NAMALWA (cell line): ENCODE results near the gene OTOGL.
A peak's percentile ranks its signal among the peaks of the same experiment; 100 is the strongest.

Experiments used
- DNase-seq: peaks from one replicate; pipeline ENCODE4 v3.0.0-alpha.2; 2015; ENCODE audit warnings: low spot score

Gene OTOGL, protein sequence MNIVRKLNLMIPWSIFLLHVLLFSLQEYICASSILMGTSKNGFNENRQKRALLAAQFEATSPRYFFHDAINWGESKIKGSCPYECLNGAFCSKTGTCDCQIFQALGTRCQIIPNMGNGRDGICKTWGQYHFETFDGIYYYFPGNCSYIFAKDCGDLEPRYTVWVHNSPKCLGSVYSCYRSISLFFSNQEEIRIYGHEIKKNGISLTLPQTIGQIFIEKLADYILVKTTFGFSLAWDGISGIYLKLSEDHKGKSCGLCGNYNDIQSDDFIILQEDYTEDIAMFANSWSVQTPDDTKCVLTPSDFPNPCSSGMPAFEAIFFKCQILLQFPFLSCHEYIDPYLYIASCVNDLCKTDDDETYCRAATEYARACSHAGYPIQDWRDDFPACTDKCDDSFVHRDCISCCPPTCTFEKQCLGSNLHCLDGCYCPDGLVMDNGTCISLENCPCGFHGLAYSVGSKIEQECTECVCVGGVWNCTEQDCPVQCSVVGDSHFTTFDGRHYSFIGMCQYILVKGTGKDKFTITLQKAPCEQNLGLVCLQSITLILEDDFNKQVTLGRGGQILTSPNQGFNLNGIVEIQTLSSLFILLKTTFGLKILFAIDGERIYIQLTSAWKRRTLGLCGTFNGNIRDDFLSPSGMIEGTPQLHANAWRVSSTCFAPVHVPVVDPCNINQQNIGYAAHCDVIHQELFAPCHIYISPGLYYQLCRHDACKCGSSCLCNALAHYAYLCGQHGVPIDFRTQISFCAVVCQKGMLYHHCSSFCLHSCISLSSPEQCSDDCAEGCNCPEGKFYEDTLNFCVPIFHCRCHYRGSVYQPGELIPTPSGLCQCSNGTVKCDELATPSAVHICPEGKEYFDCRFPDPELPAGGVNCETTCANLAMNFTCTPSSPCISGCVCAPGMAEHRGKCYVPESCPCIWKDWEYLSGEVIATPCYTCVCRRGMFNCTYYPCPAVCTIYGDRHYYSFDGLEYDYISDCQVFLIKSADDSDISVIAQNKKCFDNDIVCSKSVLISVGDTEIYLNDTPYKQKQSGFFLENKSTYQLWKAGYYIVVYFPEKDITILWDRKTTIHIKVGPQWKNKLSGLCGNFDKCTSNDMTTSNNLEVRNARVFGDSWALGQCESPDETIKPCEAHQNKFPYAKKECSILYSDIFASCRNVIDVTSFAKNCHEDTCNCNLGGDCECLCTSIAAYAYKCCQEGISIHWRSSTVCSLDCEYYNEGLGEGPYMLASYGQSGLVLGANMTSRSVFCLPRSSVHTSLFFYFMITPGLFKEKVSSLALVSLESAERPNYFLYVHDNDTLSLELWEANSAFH (N-terminal part only)

DNA sequence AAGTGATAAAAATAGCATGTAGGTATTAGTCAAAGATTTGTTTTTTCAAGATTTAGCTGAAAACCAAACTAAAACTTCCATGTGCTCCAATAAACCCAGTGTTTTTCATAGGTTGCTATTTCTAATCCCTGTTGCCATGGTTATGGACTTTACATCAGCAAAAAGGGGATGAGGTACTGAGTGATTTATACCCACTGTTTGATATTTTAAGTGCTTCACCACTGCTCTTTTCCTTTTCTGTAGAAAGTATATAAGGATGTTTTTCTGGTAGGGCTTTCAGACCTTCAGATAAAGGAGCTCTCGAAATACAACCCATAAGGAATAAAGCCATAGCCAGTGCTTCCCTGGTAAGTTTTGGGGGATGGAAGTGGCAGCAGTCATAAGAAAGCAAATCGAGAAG lies at the start of gene OTOGL:
TSS of gene OTOGL (plus strand) at position 279 of the 400 bp plus-strand sequence. CDS start 109,895 bp downstream, outside the sequence.
- no peak for DNase-seq

DNA sequence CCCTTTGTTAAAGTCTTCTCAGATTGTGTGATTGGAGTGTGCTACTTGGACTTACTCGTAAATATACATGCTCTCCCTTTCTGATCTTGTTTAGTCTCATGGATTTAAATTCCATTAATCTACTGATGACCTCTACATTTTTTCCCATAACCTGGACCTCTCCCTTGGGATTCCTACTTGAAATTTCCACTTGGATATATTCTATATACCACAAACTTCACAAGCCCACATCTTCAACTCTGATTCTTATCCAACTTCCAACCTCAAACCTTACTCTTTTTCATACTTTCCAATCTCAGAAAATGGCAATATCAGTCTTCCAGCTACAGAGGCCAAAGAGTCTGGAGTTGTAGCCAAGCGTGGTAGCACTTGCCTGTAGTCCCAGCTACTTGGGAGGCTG lies 49.1 kb upstream of the OTOGL start:
- DNase-seq, result no peak

DNA sequence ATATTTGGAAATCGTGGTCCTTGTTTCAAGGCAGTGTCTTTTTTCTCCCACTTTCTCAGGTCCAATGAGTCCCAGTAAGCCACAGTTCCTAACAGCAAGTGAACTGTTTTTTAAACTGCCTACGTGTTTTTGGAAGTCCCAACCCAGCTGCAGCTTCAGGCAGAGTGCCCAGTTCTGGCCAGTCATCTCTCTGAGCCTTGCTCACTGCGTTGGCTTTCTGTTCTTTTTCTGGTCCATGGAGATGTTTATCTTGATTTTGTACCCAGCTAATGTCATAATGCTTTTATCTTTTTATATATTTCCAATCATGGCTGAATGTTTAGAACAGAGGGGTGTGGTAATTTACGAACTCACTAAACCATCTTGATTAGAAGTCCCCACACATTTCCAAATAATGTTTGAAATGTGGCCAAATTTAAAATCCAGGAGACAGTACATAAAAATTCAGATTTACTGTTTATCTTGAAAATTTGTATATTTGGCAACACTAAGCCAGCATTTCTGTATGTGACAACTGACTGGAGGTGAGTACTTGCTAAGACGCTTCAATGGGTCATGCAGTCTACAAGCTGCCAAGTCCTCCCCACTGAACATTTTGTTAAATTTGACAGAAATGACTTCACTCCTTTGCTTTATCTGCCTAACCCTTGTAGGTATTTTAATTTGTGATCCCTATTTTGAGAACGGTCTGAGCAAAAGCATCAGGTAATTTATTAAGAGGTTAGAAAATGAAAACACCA lies 46.1 kb upstream of the OTOGL start:
- no peak for DNase-seq

DNA sequence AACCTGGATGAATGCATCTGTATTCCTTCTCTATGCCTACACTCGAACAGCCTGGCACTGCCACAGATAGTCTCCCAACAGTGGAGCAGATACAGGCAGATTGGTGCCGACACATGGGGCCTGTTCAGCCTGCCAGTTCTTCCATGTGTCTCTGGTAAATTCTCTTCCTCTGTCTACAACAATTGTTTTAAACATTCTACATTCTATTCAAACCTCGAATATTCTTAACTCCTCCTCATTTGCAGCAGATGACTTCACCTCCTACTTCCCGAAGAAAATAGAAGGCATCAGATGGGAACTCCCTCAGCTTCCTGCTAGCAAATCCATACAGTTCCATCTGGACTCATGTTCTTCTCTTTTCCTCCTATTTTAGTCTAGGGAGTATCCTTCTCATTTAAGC lies 43.1 kb upstream of the OTOGL start:
- DNase-seq, result no peak

DNA sequence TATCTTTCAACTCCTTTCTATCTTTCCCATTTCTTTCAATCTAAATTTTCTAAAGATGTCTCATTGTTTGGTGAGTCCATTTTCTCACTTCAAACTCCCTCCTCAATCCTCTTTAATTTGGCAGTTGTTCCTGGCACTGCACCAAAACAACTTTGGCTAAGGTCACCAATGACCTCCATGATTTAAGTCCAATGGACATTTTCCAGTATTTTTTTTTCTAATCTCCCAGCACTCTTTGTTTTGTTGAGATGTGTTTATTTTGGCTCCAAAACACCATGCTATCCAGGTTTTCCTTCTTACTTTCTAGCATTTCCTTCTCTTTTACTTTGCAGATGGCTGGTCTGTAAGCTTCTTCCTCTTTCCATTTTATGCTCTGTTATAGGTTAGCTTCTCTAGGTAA lies 42.5 kb upstream of the OTOGL start:
- no peak for DNase-seq

DNA sequence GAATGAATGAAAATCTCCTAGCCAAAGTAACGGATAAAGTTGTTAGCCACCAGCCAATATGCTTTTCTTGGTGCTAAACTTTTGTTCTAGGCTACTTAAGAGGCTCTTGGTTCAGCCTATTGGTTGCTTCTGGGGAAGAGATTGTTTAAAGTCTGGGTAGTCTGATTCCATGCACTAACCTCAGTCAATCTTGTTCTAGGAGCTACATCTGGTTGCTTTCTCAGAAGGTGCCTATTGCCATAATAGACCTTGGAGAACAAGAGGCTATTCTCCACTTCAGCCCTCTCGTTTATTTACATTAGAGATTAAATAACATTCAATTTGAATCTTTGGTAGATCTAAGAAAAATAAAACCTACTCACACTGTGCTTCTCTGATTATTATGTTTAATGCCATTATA lies 40.8 kb upstream of the OTOGL start:
- DNase-seq, result no peak

DNA sequence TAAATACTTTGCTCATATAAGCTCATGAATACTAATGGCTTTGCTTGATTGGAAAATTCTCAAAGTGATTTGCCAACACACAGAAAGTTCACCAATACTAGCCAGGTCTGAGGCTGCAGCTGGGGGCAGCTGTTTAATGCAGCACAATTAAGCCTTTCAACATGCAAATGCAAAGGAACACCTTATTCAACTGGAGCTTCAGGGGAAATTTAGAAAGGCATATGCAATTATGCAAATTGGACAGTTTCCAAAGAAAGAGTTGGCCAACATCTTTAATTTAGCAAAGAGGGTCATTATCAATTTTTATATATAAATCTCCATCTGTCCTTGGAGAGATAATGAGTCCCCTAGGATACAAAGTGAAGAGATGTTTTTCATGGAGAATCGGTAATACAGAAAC lies 40.2 kb upstream of the OTOGL start:
- DNase-seq, result no peak

DNA sequence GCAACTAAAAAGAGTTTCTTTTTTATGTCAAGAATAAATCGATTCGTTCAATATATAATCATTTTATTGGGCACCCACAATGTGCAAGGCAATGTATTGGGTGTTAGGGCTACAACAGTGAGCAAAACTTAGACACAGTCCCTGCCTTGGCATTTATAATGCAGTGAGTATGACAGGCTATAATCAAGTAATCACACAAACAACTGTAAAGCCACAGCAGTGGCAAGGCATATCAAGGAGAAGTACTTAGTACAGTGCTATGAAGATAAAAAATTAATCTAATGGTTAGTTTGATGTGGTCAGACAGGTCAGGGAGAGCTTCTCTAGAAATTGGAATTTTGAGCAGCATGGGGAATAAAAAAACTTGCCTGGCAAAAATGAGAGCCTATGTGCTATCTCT lies 39.5 kb upstream of the OTOGL start:
- no peak for DNase-seq

DNA sequence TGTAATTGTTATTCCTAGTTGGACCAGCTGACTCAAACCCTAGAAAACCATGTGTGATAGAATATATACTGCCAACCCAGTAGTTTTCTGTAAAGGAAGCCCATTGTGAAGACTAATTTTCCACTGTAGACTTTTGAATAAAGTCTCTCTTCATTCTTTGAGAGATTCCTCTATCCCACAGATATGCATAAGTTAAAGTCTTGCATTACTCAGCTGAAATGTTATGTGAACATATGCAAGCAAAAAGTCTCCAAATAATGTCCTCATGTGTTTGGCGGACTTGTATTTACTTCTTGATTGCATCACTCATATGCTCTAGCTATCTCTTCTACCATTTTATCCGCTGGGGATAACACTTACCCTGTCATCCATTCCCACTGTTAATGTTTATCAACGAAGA lies 35.1 kb upstream of the OTOGL start:
- DNase-seq, result no peak

DNA sequence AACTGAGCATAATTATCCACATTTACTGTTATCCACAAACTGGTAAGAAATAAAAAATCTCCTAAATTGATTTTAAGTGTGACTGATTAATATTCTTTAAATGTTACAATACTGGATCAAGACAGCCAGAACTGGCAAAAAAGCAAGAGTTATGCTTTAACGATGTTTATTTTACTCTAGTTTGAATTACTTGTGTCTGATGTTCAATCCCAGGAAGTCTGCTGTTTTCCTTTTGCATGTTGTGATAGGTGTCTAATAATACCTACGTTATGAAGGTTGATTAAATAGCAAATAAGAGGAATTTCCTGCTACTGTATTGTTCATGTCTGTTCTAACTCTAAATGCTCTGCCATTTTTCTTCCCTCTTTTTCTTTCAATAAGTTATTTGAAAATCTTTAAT lies 34.4 kb upstream of the OTOGL start:
- no peak for DNase-seq

DNA sequence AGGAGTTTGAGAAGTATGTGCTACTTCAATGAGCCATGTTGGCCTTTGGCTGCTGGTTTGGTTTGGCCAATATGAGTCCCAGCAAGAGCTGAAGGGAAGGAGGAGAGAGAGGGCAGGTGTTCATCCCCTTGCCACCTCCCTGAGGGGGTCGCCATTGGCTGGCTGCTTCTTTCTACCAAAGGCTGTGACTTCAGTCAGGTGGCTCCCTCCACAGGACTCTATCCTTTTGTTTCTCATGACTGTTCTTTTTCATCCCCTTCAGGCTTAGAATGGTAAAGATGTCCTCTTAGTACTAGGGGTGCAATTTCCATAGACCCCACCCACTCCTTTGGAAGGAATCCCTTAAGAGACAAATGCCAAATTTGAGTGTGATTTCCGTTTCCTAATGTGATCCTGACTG lies 31.2 kb upstream of the OTOGL start:
- DNase-seq, result peak; percentile 8

DNA sequence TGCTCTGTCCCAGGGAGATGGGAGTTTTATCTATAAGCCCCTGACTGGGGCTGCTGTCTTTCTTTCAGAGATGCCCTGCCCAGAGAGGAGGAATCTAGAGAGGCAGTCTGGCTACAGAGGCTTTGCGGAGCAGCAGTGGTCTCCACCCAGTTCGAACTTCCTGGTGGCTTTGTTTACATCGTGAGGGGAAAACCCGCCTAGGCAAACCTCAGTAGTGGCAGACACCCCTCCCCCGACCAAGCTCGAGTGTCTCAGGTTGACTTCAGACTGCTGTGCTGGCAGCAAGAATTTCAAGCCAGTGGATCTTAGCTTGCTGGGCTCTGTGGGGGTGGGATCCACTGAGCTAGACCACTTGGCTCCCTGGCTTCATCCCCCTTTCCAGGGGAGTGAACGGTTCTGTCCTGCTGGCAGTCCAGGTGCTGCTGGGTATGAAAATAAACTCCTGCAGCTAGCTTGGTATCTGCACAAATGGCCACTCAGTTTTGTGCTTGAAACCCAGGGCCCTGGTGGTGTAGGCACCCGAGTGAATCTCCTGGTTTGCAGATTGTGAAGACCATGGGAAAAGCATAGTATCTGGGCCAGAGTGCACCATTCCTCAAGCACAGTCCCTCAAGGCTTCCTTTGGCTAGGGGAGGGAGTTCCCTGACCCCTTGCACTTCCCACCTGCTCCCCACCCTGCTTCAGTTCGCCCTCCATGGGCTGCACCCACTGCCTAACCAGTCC lies 15.3 kb upstream of the OTOGL start:
- DNase-seq, result peak; percentile 5

DNA sequence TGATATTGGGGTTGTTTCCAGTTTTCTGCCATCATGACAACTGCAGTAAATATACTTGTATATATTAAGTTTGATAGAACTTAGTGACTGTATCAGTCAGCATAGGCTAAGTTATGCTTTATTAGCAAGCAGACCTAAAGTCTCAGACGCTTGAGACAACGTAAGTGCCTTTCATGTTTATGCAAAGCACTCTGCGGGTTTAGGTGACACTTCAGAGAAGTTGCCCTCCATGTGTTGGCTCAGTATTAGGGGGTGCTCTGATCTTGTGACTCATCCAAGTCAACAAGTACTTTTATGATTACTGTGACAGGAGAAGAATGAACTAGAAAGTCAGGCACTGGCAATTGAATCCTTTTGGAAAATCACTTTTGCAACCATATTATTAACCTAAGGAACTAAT lies 13.3 kb upstream of the OTOGL start:
- DNase-seq, result no peak

DNA sequence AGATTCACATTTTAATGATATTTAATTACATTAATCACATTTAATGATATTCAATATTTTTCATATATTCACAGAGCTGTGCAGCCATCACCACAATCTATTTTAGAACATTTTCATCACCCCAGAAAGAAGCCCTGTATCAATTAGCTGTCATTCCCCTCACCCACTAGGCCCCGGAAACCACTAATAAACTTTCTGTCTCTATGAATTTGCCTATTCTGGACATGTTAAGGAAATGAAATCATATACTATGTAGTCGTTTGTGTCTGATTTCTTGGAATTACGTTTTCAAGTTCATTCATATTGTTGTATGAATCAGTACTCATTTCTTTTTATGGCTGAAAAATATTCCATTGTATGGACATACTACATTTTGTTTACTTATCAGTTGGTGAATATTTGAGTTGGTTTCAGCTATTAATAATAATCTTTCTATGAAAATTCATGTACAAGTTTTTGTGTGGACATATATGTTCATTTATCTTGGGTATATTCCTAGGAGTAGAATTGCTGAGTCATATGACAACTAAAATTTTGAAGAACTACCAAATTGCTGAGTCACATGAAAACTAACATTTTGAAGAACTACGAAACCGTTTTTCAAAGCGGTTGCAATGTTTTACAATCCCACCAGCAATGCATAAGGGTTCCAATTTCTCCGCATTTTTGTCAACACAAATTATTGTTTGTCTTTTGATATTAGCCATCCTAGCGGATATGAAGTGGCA lies 11.7 kb upstream of the OTOGL start:
- no peak for DNase-seq

DNA sequence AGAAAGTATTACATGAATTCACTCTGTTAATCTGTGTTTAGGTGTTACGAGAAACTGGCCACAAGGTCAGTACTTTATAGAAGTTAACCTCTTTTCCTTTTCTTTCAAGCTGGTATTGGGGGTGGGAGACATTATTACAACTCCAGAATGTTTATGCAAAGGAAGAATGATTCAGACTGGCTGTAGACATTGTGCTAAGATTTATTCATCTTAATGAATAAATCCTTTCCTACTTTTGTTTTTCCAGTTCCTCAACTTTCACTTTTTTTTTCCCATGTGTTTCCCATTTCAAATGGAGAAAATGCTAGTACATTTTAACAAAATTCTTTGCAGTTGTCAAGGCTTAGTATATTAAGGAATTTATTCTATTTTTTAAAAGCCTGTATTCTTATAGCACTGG lies 1.3 kb downstream of the OTOGL start:
- DNase-seq, result no peak

DNA sequence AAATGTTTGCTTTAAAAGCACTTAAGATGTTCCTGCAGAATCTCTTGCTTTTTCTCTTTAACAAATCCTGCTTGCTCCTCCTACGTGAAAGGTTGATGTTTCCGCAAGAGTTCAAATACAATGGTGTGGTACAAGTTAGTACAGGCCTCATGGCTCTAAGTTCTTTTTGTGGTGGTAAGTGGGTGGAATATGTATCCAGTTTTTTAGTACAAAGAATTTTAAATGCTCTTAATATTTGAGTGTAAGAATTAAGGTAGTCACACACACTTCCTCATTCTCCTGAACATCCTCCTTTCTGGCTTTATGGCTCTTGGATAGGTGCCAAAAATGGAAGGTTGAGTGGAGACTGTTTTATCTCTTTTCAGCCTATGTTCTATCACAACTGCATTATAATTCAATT lies 1.8 kb downstream of the OTOGL start:
- DNase-seq, result peak; percentile 6

DNA sequence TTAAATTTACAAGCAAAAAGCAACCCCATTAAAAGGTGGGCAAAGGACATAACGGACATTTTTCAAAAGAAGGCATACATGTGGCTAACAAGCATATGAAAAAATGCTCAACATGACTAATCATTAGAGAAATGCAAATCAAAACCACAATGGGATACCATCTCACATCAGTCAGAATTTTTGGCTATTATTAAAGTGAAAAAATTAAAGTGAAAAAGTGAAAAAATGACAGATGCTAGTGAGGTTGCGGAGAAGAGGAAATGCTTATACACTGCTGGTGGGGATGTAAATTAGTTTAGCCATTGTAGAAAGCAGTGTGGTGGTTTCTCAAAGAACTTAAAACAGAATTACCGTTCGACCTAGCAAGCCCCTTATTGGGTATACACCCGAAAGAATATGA lies 7.9 kb downstream of the OTOGL start:
- no peak for DNase-seq

DNA sequence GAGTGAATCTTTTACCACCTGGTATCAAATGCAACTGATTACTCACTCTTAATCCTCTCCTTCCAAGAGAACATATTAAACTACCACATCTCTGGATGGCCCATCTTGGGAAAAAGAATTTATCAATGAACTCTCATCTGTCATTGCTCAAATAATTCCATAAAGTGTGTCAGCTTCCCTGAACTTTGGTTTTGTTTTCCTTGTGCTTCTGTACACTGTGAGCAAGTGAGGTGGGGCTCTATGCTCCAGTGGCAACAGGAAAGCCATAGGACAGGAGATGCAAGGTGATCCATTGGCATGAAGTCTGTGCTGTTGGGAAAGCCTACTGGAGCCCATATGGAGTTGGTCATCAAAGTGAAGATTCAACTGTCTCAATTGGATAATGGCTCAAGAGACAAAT lies 17.4 kb downstream of the OTOGL start:
- no peak for DNase-seq

DNA sequence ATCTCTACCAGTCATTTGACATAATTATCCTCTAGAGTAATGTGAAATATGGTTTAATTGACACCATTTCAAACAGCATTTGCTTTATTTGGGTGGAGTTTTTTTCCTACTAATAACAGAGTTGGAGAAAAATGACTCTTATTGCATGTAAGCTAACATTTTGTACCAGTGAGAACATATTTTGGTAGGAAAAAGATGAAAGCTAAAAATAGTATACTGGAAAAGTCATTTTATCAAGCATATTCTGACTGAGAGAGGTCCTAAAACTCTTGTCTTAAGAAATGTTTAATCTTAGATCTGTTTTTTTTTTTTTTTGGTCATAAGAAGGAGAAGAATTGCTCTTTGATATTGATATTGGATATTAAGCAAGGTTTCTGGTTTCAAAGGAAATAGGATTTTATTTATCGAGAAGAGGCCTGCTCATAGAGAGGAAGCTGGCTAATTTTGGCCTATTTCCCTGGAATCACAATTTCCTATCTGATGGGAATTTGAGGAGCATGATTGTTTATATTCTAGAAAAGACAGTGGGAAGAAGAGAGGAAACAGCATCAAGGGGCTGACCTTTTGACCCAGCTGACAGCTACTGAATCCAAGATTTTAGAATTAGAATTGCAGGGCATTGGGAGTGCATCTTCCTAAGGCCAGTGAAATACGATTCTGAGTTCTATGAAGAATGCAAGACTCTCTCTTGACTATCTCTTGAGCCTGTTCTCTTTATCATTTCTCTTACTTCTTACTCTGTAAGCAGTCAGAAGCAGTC lies 19.4 kb downstream of the OTOGL start:
- DNase-seq, result no peak

DNA sequence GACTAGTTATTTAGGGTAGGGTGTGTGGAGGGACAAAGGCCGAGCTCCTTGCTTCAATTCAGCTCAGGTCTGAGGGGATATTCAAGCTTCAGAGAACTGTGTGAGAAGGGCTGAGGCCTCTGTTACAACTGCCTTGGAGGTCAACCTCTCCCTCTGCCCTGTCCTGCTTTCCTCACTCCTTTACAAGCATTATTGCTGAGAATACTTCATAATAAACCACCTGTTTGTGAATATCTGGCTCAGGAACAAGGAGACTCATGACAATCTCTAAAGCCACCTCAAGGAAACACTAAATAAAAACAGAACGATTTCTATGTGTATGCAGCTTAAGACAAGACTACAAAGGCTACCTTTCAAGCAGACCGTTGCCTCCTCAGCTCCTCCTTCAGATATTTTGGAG lies 21.7 kb downstream of the OTOGL start:
- DNase-seq, result no peak
